Mammary epithelial cell (primary cell): ENCODE measurements around the gene AACS.

Source experiments
- CTCF ChIP-seq, 2 donors: IDR thresholded peaks in 1 of 2; conservative IDR thresholded peaks in 1 of 2; 2 replicates each; pipeline ENCODE4 v1.5.1; 2011 to 2012; ENCODE audit warnings: inconsistent platforms in 2 of 2, low read length in 2 of 2, mild to moderate bottlenecking in 2 of 2, control low read depth in 1 of 2, low read depth in 1 of 2; ENCODE audit not compliant: insufficient read depth in 1 of 2; ENCODE audit errors: extremely low read depth in 1 of 2
- EZH2 ChIP-seq: IDR thresholded peaks from 2 replicates; pipeline ENCODE4 v1.6.1; 2012; ENCODE audit warnings: low read length, inconsistent platforms, borderline replicate concordance

GRCh38 chr12:125110641-125111360 is 45.6 kb downstream of the AACS start:
- TF ChIP-seq CTCF (conservative IDR thresholded peaks at IDR 0.05 in 1 of 2, IDR thresholded peaks at IDR 0.05 in 1 of 2; ENCODE audit: extremely low read depth in 1 of 2, insufficient read depth in 1 of 2, low read depth in 1 of 2, low read length in 2 of 2) = no peak
- TF ChIP-seq EZH2 = no peak
